Ishikawa (cell line): ENCODE results near the gene MND1.

Experiments
- CEBPB ChIP-seq: IDR thresholded peaks from 2 replicates; pipeline ENCODE4 v1.6.1; 2012
- CREB1 ChIP-seq: IDR thresholded peaks from 2 replicates; pipeline ENCODE4 v1.6.1; 2012; ENCODE audit warnings: low read depth
- EGR1 ChIP-seq: IDR thresholded peaks from 2 replicates; pipeline ENCODE4 v1.6.1; 2012
- EP300 ChIP-seq: IDR thresholded peaks from 2 replicates; pipeline ENCODE4 v1.6.1; 2012; ENCODE audit warnings: borderline replicate concordance
- FOXM1 ChIP-seq: IDR thresholded peaks from 2 replicates; pipeline ENCODE4 v1.6.1; 2012; ENCODE audit warnings: low read depth, borderline replicate concordance
- MAX ChIP-seq: IDR thresholded peaks from 2 replicates; pipeline ENCODE4 v1.6.1; 2012
- NFIC ChIP-seq: IDR thresholded peaks from 2 replicates; pipeline ENCODE4 v1.6.1; 2012
- RAD21 ChIP-seq: IDR thresholded peaks from 2 replicates; pipeline ENCODE4 v1.6.1; 2012; ENCODE audit warnings: low read depth
- REST ChIP-seq: IDR thresholded peaks from 2 replicates; pipeline ENCODE4 v1.6.1; 2012; ENCODE audit warnings: low read depth, mild to moderate bottlenecking
- TAF1 ChIP-seq: IDR thresholded peaks from 2 replicates; pipeline ENCODE4 v1.6.1; 2012; ENCODE audit warnings: low read depth, mild to moderate bottlenecking
- TCF12 ChIP-seq: IDR thresholded peaks from 2 replicates; pipeline ENCODE4 v1.6.1; 2012; ENCODE audit warnings: low read depth
- TEAD4 ChIP-seq: IDR thresholded peaks from 2 replicates; pipeline ENCODE4 v1.6.1; 2012
- USF1 ChIP-seq: IDR thresholded peaks from 2 replicates; pipeline ENCODE4 v1.6.1; 2012
- YY1 ChIP-seq: IDR thresholded peaks from 2 replicates; pipeline ENCODE4 v1.6.1; 2012; ENCODE audit warnings: low read depth
- ZBTB7A ChIP-seq: IDR thresholded peaks from 2 replicates; pipeline ENCODE4 v1.6.1; 2012; ENCODE audit warnings: low read depth

Gene MND1

GRCh38 chr4:153450544-153450917 lies 106.0 kb downstream of the MND1 start:
- TF ChIP-seq CEBPB, result no peak
- no peak for TF ChIP-seq TAF1
- no peak for TF ChIP-seq EP300
- no peak for TF ChIP-seq TCF12
- TF ChIP-seq TEAD4, result no peak
- no peak for TF ChIP-seq RAD21
- TF ChIP-seq CREB1, result no peak
- no peak for TF ChIP-seq NFIC
- no peak for TF ChIP-seq REST
- no peak for TF ChIP-seq MAX
- TF ChIP-seq FOXM1, result no peak
- TF ChIP-seq EGR1, result no peak

GRCh38 chr4:153451911-153452657 lies 107.6 kb downstream of the MND1 start:
- TF ChIP-seq NFIC (no peak), ZBTB7A (no peak), USF1 (no peak), CREB1 (no peak), EP300 (no peak), TCF12 (no peak), FOXM1 (no peak), YY1 (no peak)

GRCh38 chr4:153452658-153453378 lies 108.3 kb downstream of the MND1 start:
- TF ChIP-seq CEBPB (no peak), EP300 (no peak), USF1 (no peak), EGR1 (no peak), MAX (no peak), ZBTB7A (no peak), TAF1 (no peak), NFIC (no peak), YY1 (no peak), FOXM1 (no peak), REST (no peak), TEAD4 (no peak), RAD21 (no peak), CREB1 (no peak), TCF12 (no peak)

GRCh38 chr4:153453402-153453801 lies 108.9 kb downstream of the MND1 start:
- no peak for TF ChIP-seq USF1

- TF ChIP-seq USF1 (no peak), YY1 (no peak), TCF12 (no peak), EGR1 (no peak), RAD21 (no peak), MAX (no peak), CEBPB (no peak), EP300 (no peak), ZBTB7A (no peak), REST (no peak), FOXM1 (no peak), TEAD4 (no peak), TAF1 (no peak)
Measured at GRCh38 chr4:153458969-153459368, 114.5 kb downstream of the MND1 start.
